GM21526 (cell line): Measurements from ENCODE around the gene ADAM12.

ENCODE experiments used
- ATAC-seq: cut with Tn5 transposase; IDR thresholded peaks from one replicate; pipeline ENCODE4 v1.9.1; 2021; ENCODE audit warnings: moderate library complexity; ENCODE audit not compliant: unreplicated experiment, low FRiP score

ADAM12 gene

DNA sequence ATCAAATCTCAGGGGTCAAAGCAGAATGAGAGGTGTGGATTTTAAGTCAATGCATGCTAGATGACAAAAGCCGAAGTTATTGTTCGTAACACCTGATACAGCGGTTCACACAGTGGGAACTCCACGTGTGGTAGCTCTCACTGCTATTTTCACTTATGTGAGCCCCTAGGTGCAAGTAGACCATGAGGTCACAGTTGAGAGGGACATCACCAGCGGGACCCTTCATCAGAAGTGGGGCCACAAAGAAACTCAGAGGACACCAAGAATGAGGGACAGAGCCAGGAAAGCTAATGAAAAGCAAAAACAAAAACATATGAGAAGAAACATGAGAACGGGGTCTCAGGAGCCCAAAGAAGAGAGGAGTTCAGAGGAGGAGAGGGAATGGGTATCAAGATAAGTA, 63.5 kb downstream of the ADAM12 start:
- no peak for ATAC-seq

- no peak for ATAC-seq
These were observed 66.8 kb downstream of the ADAM12 start for GRCh38 chr10:126321440-126321839.

DNA sequence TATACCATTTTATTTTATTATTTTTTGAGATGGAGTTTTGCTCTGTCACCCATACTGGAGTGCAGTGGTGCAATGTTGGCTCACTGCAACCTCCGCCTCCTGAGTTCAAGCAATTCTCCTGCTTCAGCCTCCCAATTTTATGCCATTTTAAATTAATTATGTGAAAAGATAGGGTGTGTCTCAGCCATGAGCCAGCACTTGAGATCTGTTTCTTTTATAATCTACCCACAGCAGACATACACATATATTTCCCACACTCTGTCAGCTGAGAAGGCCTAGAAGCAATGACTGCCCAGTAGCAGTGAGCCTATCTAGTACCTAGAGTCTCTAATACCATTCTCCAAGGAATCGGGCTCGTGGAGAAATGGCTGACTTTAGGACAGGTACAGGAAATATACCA, 70.5 kb downstream of the ADAM12 start:
- no peak for ATAC-seq

- ATAC-seq = no peak
These were observed 72.6 kb downstream of the ADAM12 start for GRCh38 chr10:126315494-126316177.

- no peak for ATAC-seq
These were observed 73.3 kb downstream of the ADAM12 start for GRCh38 chr10:126314863-126315493.

DNA sequence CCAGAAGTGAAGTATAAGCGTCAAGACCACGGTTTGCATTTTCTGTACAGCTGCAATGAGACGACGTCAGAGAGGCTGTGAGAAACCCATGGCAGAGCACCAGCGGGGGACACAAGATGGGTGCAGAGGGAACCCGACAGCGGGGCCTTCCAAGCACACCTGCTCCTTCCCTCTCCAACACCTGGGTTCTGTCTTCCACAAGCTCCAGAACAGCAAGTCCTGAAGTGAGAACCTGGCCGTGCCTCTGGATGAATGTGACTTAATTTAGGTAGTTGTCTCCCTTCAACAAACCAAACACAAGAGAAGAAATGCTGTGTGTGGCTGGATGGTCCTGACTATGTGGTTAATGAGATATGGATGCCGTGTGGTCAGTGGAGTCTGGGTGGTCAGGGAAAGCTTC, 76.1 kb downstream of the ADAM12 start:
- ATAC-seq = no peak

DNA sequence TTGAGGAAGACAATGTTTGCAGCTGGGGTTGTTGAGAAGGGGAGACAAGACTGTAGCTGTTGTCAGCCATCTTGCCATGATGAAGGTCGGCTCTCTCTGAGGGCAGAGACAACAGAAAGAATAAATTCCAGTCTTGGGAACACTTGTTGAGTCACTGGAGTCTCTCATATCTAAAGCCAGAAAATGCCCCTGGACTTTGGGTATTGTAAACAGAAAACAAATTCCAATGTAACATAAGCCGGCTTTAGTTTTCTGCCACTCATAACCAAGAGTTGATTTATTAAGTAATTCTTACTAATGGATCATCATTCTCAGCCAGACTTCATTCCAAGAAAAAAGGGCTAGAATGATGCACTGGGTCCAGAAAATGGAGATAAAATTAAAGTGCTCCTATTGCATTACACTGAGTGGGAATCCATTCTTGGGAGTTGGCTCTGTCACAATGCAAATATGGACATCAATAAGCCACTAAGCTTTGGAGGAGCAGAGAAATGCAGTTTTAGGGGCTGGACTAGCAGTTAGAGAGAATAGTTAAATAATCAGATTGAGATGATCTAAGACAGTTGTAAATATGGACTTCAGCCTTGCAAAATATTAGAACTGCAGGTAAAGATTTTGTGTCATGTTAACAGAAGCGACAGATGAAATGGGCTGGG, 78.9 kb downstream of the ADAM12 start:
- ATAC-seq = no peak

GRCh38 chr10:126302826-126303665, 85.2 kb downstream of the ADAM12 start:
- ATAC-seq = no peak

- no peak for ATAC-seq
These were observed 85.9 kb downstream of the ADAM12 start for GRCh38 chr10:126302476-126302756.

GRCh38 chr10:126301701-126302475, 86.4 kb downstream of the ADAM12 start:
- ATAC-seq = no peak

DNA sequence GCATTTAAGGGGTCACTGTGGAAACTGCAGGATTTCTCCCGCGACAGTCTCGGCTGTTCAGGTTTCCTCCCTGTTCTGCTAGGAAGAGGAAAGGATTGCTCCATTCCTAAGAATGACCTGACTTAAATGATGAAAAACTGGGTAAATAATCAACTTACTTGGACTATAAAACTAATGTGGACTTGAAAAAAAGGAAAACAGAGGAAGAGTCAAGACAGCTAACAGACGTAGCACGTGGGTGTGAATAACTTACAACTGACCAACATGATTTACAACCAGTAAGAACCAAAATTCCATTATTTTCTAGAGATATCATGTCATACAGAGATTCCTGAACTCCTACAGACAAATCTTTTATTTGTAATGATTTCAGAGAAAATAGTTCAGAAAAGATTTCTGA, 93.8 kb downstream of the ADAM12 start:
- no peak for ATAC-seq

DNA sequence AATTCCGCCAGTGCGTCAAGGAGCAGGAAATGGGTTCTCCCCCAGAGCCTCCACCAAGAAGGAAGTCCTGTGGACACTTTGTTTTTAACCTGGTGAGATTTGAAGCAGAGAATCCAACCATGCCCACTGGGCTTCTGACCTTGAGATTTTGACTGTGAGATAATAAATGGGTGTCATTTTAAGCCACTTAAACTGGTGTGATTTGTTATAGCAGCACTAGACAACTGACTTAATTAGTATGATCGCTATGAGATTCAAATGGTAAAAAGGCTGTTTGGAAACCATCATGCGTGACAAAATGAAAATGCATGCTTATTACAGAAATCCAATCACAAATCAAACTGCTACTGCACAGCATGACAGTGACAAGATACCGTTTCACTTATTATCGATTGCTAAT, 98.0 kb downstream of the ADAM12 start:
- no peak for ATAC-seq

GRCh38 chr10:126288547-126289493, 99.5 kb downstream of the ADAM12 start:
- no peak for ATAC-seq

- no peak for ATAC-seq
These were observed 102.0 kb downstream of the ADAM12 start for GRCh38 chr10:126286256-126286780.

DNA sequence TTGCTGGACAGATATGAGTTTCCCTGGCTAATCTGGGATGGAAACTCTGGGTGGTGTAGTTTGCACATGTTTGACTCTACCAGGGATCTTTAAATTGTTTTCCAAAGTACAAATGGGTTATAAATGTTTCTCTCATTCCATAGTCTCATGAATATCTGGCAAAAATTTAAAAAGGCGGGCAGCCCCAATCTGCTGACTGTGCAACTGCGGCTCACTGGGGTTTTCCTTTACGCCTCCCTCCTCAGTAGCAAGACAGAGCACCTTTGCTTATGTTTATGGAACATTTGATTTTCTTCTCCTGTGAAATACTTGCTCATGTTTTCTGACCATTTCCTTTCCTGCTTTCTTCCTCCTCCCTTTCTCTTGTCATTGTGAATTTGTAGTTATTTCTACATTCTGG, 105.0 kb downstream of the ADAM12 start:
- ATAC-seq = no peak

DNA sequence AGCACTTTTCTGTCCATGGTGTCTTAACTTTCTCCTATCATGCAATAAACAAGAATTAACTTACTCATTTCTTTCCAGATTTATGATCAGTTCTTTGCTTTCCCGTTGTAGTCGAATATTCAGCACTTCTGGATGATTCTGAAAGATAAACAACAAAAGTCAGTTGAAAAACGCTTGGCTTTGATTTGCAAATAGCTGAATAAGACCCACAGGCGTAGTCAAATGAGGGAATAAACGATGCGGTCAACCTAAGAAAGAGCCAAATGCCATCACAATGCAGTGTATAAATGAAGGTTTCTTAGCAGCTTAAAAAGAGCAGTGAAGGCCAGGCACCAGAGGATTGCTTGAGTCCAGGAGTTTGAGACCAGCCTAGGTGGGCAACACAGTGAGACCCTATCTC, 109.4 kb downstream of the ADAM12 start:
- no peak for ATAC-seq

GRCh38 chr10:126277181-126277580, 111.1 kb downstream of the ADAM12 start:
- ATAC-seq = no peak

DNA sequence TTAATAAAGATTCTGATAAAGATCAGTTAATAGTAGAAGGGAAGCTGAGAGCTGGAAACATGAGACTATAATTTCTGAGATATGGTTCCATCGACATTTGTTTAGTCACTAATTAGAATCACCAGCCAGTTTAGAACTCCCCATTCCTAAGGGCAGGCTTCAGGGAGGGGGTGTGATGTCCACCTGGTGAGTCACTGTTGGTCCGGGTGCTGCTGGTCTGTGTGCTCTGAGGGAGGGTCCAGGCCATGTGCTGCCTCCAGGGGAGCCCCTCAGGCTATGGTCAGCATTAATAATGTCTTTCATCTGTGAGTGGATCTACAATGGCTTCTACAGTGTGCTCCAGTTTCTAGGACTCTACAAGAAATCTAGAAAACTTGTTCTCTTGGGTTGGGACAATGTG, 115.8 kb downstream of the ADAM12 start:
- ATAC-seq = no peak

GRCh38 chr10:126270111-126270510, 118.2 kb downstream of the ADAM12 start:
- no peak for ATAC-seq
